Hepatocyte (in vitro differentiated cells): ENCODE results near the gene PPFIBP2.

Source experiments
- CTCF ChIP-seq: fragments of 200-600 bp; sonication (generic); IDR thresholded peaks from 2 replicates; pipeline ENCODE4 v1.5.1; 2016; ENCODE audit warnings: antibody characterized with exemption, mild to moderate bottlenecking; ENCODE audit not compliant: poor library complexity
- EZH2 ChIP-seq: fragments of 200-600 bp; sonication (generic); IDR thresholded peaks from 2 replicates; pipeline ENCODE4 v1.6.1; 2016; ENCODE audit warnings: antibody characterized with exemption, mild to moderate bottlenecking, borderline replicate concordance
- EZH2phosphoT487 ChIP-seq: fragments of 200-600 bp; sonication (generic); IDR thresholded peaks from one replicate; pipeline ENCODE4 v1.6.1; 2018; ENCODE audit warnings: antibody characterized with exemption, mild to moderate bottlenecking, low read depth, moderate library complexity; ENCODE audit not compliant: unreplicated experiment, severe bottlenecking

GRCh38 chr11:7612661-7613393 lies 99.0 kb downstream of the PPFIBP2 start:
- no peak for TF ChIP-seq CTCF
- TF ChIP-seq EZH2phosphoT487 = no peak
- TF ChIP-seq EZH2 = no peak
